Adrenal gland (tissue), 5 donors: Measurements from ENCODE around the gene FOXP4.

Source experiments
- CTCF ChIP-seq, 6 experiments: fragments of 450-650 bp in 4 of 6; fragments of 200-600 bp in 2 of 6; sonication (generic) in 1 of 6; IDR thresholded peaks; 1 replicate in 5 of 6; 2 replicates in 1 of 6; pipeline versions ENCODE4 v1.5.1 to v1.8.0; 2016 to 2021; ENCODE audit warnings: antibody characterized with exemption in 6 of 6, mild to moderate bottlenecking in 2 of 6, moderate library complexity in 1 of 6
- POLR2A ChIP-seq, 2 donors: fragments of 450-650 bp; IDR thresholded peaks; one replicate each; pipeline ENCODE4 v1.6.1; 2017; ENCODE audit warnings: antibody characterized with exemption in 2 of 2, mild to moderate bottlenecking in 2 of 2, moderate library complexity in 1 of 2
- donor health status: DM: no; HTN: no; CAD: no.

- TF ChIP-seq CTCF (IDR thresholded peaks at IDR 0.05): no peak
- TF ChIP-seq POLR2A (IDR thresholded peaks at IDR 0.05): no peak
These were observed 27.1 kb downstream of the FOXP4 start for GRCh38 chr6:41573276-41573675.
